OCI-LY1 (cell line): ENCODE data around the gene SGPL1.

Experiments
- H2AFZ ChIP-seq: fragments of 200-600 bp; sonication (generic), shearing (Covaris generic); 2 replicates; pipeline ENCODE4 v1.6.0; 2014; ENCODE audit warnings: antibody characterized with exemption, mild to moderate bottlenecking, low read length
- H3F3A ChIP-seq: fragments of 200-600 bp; sonication (generic), shearing (Covaris generic); 2 replicates; pipeline ENCODE4 v1.6.0; 2014; ENCODE audit warnings: mild to moderate bottlenecking, antibody characterized with exemption, low read length, moderate library complexity; ENCODE audit not compliant: insufficient read depth
- H3K27ac ChIP-seq: fragments of 200-600 bp; sonication (generic); 2 replicates; pipeline ENCODE4 v1.5.1; 2014; ENCODE audit warnings: low read length, mixed run types, mild to moderate bottlenecking, low read depth; ENCODE audit not compliant: poor library complexity, severe bottlenecking
- H3K27me3 ChIP-seq: fragments of 200-600 bp; sonication (generic); 2 replicates; pipeline ENCODE4 v1.6.0; 2014; ENCODE audit warnings: antibody characterized with exemption, mild to moderate bottlenecking, low read length, moderate library complexity; ENCODE audit not compliant: insufficient read depth
- H3K36me3 ChIP-seq: fragments of 200-600 bp; sonication (generic); 2 replicates; pipeline ENCODE4 v1.6.1; 2014; ENCODE audit warnings: mild to moderate bottlenecking, antibody characterized with exemption, low read length, moderate library complexity, mixed read lengths; ENCODE audit not compliant: insufficient read depth
- H3K4me1 ChIP-seq: fragments of 200-600 bp; sonication (generic); 2 replicates; pipeline ENCODE4 v1.5.1; 2014; ENCODE audit warnings: mild to moderate bottlenecking, low read length, moderate library complexity; ENCODE audit not compliant: insufficient read depth, severe bottlenecking
- H3K4me2 ChIP-seq: fragments of 200-600 bp; sonication (generic), shearing (Covaris generic); 2 replicates; pipeline ENCODE4 v1.6.1; 2014; ENCODE audit warnings: low read length
- H3K4me3 ChIP-seq: fragments of 200-600 bp; sonication (generic); 2 replicates; pipeline ENCODE4 v1.5.1; 2014; ENCODE audit warnings: low read length, low read depth, mild to moderate bottlenecking, mixed read lengths; ENCODE audit not compliant: poor library complexity, severe bottlenecking
- H3K79me2 ChIP-seq: fragments of 200-600 bp; shearing (Covaris generic); 2 replicates; pipeline ENCODE4 v1.6.1; 2016; ENCODE audit warnings: mixed run types, low read length, mixed read lengths; ENCODE audit not compliant: insufficient read depth
- H3K9ac ChIP-seq: fragments of 200-600 bp; sonication (generic), shearing (Covaris generic); 2 replicates; pipeline ENCODE4 v1.6.1; 2014; ENCODE audit warnings: mild to moderate bottlenecking, low read length, mixed read lengths
- H3K9me2 ChIP-seq: fragments of 200-600 bp; sonication (generic), shearing (Covaris generic); 2 replicates; pipeline ENCODE4 v1.6.1; 2014; ENCODE audit warnings: low read depth, mild to moderate bottlenecking, low read length, mixed read lengths
- H3K9me3 ChIP-seq: fragments of 200-600 bp; shearing (Covaris generic); 2 replicates; pipeline ENCODE4 v1.6.1; 2014; ENCODE audit warnings: low read length, mixed read lengths
- H4K20me1 ChIP-seq: fragments of 200-600 bp; sonication (generic), shearing (Covaris generic); 2 replicates; pipeline ENCODE4 v1.6.0; 2016; ENCODE audit warnings: mild to moderate bottlenecking, low read length; ENCODE audit not compliant: insufficient read depth
- CTCF ChIP-seq: fragments of 200-600 bp; sonication (generic), shearing (Covaris generic); IDR thresholded peaks from 2 replicates; pipeline ENCODE4 v1.5.1; 2017; ENCODE audit warnings: mild to moderate bottlenecking, antibody characterized with exemption, low read length, moderate library complexity, mixed read lengths
- EZH2 ChIP-seq: fragments of 200-600 bp; sonication (generic), shearing (Covaris generic); IDR thresholded peaks from 2 replicates; pipeline ENCODE4 v1.8.0; 2017; ENCODE audit warnings: borderline replicate concordance, mixed run types, mild to moderate bottlenecking, antibody characterized with exemption, low read length, moderate library complexity, mixed read lengths

Gene SGPL1

DNA sequence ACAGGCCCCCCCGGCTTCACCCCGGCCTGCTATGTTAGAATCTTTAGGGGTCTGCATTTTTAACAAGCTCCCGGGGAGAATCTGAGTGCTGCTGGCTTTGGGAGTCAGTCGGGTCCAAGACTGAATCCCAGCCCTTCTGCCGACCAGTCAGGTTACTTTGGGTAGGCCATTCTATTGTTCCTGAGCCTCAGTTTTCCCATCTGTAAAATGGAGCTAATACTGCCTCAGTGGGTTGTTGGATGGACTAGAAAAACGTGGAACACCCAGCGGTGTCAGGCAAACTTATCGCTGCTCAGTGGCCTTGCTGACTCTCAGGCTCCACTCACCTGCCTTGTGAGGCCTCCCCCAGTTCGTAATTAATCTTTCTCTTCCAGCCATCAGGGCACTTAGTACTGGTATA lies 42.3 kb upstream of the SGPL1 start:
- no peaks in the 10 kb centered on the region for H3K36me3 ChIP-seq
- TF ChIP-seq EZH2 (no peak), CTCF (no peak)
- H3K27me3 ChIP-seq = no peaks in the 10 kb centered on the region; the same call in 1 of the 2 replicates
- H3K9me2 ChIP-seq = no peaks in the 10 kb centered on the region
- no peak overlapping the region for H3K27ac ChIP-seq
- no peak overlapping the region for H3K4me2 ChIP-seq
- H2AFZ ChIP-seq = no peak overlapping the region
- H3K79me2 ChIP-seq = no peaks in the 10 kb centered on the region
- no peak overlapping the region for H3K9ac ChIP-seq
- H3K9me3 ChIP-seq = no peaks in the 10 kb centered on the region
- no peaks in the 10 kb centered on the region for H3K4me1 ChIP-seq
- H3K4me3 ChIP-seq = no peak overlapping the region
- no peaks in the 10 kb centered on the region for H4K20me1 ChIP-seq
- H3F3A ChIP-seq = no peaks in the 10 kb centered on the region

- H3K27ac ChIP-seq = no peak overlapping the region
- no peaks in the 10 kb centered on the region for H3K4me1 ChIP-seq
- no peaks in the 10 kb centered on the region; the same call in 1 of the 2 replicates for H3K27me3 ChIP-seq
- no peak overlapping the region for H3K4me2 ChIP-seq
- no peak overlapping the region for H2AFZ ChIP-seq
- no peaks in the 10 kb centered on the region for H3F3A ChIP-seq
- no peaks in the 10 kb centered on the region for H3K36me3 ChIP-seq
- TF ChIP-seq EZH2 = no peak
- no peak for TF ChIP-seq CTCF
- no peaks in the 10 kb centered on the region for H4K20me1 ChIP-seq
- no peaks in the 10 kb centered on the region for H3K9me3 ChIP-seq
- H3K79me2 ChIP-seq = no peaks in the 10 kb centered on the region
- H3K9ac ChIP-seq = no peak overlapping the region
- no peak overlapping the region for H3K4me3 ChIP-seq
- H3K9me2 ChIP-seq = no peaks in the 10 kb centered on the region
These were observed 41.6 kb upstream of the SGPL1 start for GRCh38 chr10:70773965-70774809.

DNA sequence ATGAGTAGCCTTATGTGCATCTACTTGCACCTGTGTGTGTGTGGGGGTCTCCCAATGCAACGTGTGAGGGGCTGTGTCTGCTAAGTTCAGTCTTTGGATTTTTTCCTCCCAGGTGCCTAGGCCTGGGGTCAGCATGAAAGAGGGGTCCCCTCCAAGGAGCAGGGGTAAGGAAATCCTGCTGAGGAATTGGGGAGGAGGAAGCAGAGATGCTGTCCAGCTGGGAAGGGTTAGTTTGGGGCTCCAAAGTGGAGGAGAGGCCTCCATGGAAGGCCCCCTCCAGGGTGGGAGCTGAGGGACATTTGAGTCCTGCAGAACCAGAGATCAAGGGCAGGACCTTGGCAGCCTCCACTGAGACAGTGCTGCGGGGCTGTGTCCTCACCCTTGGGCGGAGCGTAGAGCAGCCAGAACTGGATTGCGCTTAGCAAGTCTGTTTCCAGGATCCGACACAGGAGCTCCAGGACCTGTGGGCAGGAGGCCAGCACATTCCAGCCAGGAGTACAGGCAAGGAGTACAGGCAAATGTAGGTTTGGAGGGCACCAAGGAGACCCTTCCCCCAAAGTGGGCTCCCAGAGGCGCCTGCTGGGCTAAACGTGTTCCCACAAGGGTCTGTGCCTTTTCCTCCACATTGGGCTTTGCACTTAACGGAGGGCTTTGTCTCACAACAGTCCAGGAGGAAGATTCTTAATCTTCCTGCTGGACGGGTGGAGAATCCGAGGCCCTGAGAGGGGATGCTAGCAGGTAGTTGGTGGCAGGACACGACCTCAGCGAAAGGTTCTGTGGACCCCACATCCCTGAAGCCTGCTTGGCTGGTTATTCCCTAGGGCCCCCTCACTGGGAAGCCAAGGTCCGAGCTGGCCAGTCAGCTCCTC lies 40.7 kb upstream of the SGPL1 start:
- Histone ChIP-seq H3K4me2 (no peak overlapping the region), H3K79me2 (no peaks in the 10 kb centered on the region), H3K4me1 (no peaks in the 10 kb centered on the region), H3K4me3 (no peak overlapping the region), H3K27me3 (no peaks in the 10 kb centered on the region; the same call in 1 of the 2 replicates), H3K9ac (no peak overlapping the region), H3F3A (no peaks in the 10 kb centered on the region), H3K9me2 (no peaks in the 10 kb centered on the region), H2AFZ (no peak overlapping the region), H3K9me3 (no peaks in the 10 kb centered on the region), H3K27ac (no peak overlapping the region), H4K20me1 (no peaks in the 10 kb centered on the region), H3K36me3 (no peaks in the 10 kb centered on the region)
- TF ChIP-seq EZH2 (no peak), CTCF (no peak)
